Activated T-cell treated with anti-CD3 and anti-CD28 coated beads, Interleukin-2, amount 50 U/mL, for 24 hours (primary cell): Measurements from ENCODE around the gene ZNF227.
"Not testable (repeated sequence)": the region's sequence is repeated elsewhere in the genome, so short reads cannot be mapped to it uniquely, and the experiment has no call there.

Experiments
- DNase-seq: peaks from one replicate; pipeline ENCODE4 v3.0.0-alpha.2; 2020
- H3K27ac Mint-ChIP-seq: 2 replicates; pipeline ENCODE4 v1.8.0; 2020; ENCODE audit warnings: mild to moderate bottlenecking, mixed read lengths
- H3K27me3 Mint-ChIP-seq: 2 replicates; pipeline ENCODE4 v1.8.0; 2020; ENCODE audit warnings: mixed read lengths
- H3K36me3 Mint-ChIP-seq: 2 replicates; pipeline ENCODE4 v1.8.0; 2020; ENCODE audit warnings: low read depth, mixed read lengths
- H3K4me1 Mint-ChIP-seq: 2 replicates; pipeline ENCODE4 v1.8.0; 2020; ENCODE audit warnings: low read depth, mixed read lengths
- H3K4me3 Mint-ChIP-seq: 2 replicates; pipeline ENCODE4 v1.8.0; 2020; ENCODE audit warnings: mild to moderate bottlenecking, moderate library complexity, mixed read lengths
- H3K9me3 Mint-ChIP-seq: 2 replicates; pipeline ENCODE4 v1.8.0; 2020; ENCODE audit warnings: mixed read lengths

Gene ZNF227

DNA sequence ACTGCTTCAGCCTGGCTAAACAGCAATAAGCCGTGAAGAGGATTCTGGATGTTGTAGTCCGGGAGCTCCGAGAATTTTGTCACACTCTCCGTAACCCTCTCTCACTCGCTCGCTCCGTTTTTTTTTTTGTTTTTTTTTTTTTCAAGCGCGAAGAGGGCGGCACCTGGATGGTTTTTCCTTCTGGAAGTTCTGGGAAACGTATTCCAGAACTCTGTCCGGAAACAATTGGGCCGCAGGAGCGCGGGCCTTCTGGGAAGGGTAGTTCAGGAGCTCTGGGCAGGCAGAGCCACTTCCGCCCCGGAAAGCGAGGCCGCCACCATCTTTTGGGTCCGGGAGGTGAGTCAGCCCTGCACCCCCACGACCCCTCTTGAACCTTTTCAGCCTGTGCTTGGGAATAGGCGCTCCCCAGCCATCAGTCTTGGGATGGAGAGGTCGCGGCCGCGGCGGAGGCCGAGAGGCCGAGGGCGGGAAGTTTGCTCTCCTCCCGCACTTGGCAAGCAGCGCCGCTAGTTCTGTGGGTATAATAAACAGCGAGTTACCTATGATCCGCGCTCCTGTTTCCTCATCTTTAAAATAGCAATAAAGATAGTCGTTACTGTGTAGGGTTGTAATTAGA is at the start of gene ZNF227:
Gene ZNF227 (plus strand): TSS at position 283 of the 616 bp plus-strand sequence. CDS start 5,261 bp downstream, outside the sequence.
- Mint-ChIP-seq H3K9me3 (peaks cover 41% of the 10 kb centered on the region), H3K27me3 (no peaks in the 10 kb centered on the region), H3K27ac (peak within 1 kb of the TSS; percentile 93), H3K36me3 (peaks cover 58% of the 10 kb centered on the region), H3K4me3 (peak within 1 kb of the TSS; percentile 93), H3K4me1 (peaks cover 28% of the 10 kb centered on the region)
- peak; percentile 85 for DNase-seq

DNA sequence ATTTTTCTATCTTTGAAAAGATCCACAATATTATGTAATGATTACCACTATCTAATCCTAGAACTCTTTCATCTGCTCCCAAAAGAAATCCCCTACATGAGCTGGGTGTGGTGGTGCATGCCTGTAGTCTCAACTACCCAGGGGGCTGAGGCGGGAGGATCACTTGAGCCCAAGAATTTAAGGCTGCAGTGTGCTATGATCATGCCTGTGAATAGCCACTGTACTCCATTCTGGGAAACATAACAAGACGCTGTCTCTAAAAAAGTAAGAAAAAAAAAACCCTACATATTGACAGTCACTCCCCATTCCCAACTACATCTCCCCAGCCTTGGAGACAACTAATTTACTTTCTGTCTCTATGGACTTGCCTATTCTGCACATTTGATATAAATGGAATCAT is 48.5 kb upstream of the ZNF227 start:
- H3K4me1 Mint-ChIP-seq: peaks cover 37% of the 10 kb centered on the region
- H3K36me3 Mint-ChIP-seq: peaks cover 57% of the 10 kb centered on the region
- peaks cover 62% of the 10 kb centered on the region for H3K9me3 Mint-ChIP-seq
- no peaks in the 10 kb centered on the region for H3K27me3 Mint-ChIP-seq
- no peak for DNase-seq
- H3K4me3 Mint-ChIP-seq: no peak overlapping the region
- no peak overlapping the region for H3K27ac Mint-ChIP-seq

GRCh38 chr19:44164327-44164672 is 48.0 kb upstream of the ZNF227 start:
- Mint-ChIP-seq H3K4me1 (peaks cover 37% of the 10 kb centered on the region), H3K9me3 (peaks cover 63% of the 10 kb centered on the region), H3K36me3 (peaks cover 59% of the 10 kb centered on the region), H3K4me3 (peak overlapping the region; percentile 91), H3K27ac (peak overlapping the region; percentile 97), H3K27me3 (no peaks in the 10 kb centered on the region)
- no peak for DNase-seq

DNA sequence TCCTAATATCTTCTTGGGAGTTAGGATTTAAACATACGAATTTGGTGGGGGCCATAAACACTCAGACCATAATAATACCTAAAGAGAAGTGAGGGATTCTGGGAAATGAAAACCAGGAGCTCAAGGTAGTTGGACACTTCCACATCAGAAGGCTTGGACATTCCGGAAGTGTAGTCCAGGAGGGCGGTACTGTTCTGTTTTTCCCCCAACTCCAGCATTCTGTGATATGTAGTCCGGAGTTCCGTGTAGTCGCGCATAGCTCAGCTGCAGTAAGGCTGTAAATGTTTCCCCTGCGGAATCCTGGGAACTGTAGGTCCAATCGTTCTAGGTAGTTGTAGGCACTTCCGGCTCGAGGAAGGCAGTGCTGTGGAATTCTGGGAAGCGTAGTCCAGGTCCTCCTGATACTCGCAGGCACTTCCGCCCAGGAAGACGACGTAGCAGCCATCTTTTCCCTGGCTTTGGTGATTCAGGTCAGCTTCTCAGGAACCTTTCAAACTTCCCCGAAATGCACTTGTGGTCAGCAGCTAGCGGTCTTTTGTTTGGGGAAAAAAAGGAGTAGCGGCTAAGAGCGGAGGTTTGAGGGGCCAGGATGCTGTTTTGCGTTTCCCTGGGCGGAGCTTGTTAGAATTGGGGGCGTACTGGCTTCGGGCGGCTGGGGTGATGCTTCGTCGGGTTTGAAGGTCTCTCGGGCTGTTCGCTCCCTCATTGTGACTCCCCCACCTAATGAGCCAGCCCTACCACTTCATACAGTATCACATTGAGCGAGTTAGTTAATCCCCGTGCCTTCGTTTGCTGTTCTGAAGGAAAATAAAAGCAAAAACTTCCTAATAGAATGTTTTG is 47.4 kb upstream of the ZNF227 start, which contains the start of gene ZNF226:
Gene ZNF226 (plus strand): TSS at position 428 of the 840 bp plus-strand sequence. CDS start 4,981 bp downstream, outside the sequence.
- Mint-ChIP-seq H3K36me3 (peaks cover 61% of the 10 kb centered on the region), H3K27me3 (no peaks in the 10 kb centered on the region), H3K4me3 (peak within 1 kb of the TSS; percentile 91), H3K9me3 (peaks cover 65% of the 10 kb centered on the region), H3K4me1 (peaks cover 37% of the 10 kb centered on the region), H3K27ac (peak within 1 kb of the TSS; percentile 97)
- DNase-seq: peak; percentile 84

GRCh38 chr19:44170660-44171059 is 41.7 kb upstream of the ZNF227 start:
- not testable (repeated sequence) for DNase-seq, H3K27ac Mint-ChIP-seq
- peaks cover 75% of the 10 kb centered on the region for H3K9me3 Mint-ChIP-seq

GRCh38 chr19:44176590-44176989 is 35.7 kb upstream of the ZNF227 start:
- Mint-ChIP-seq H3K4me1 (no peaks in the 10 kb centered on the region), H3K27me3 (no peaks in the 10 kb centered on the region), H3K9me3 (peaks cover 86% of the 10 kb centered on the region), H3K36me3 (peaks cover 81% of the 10 kb centered on the region), H3K27ac (no peak overlapping the region), H3K4me3 (no peak overlapping the region)
- no peak for DNase-seq

More at GRCh38 chr19:44170660-44171059, 41.7 kb upstream of the ZNF227 start:
- peaks cover 23% of the 10 kb centered on the region for H3K4me1 Mint-ChIP-seq
- H3K4me3 Mint-ChIP-seq, H3K27me3 Mint-ChIP-seq: not testable (repeated sequence)
- peaks cover 95% of the 10 kb centered on the region for H3K36me3 Mint-ChIP-seq

GRCh38 chr19:44180968-44181367 is 31.4 kb upstream of the ZNF227 start:
- no peak overlapping the region for H3K27ac Mint-ChIP-seq
- H3K27me3 Mint-ChIP-seq: no peaks in the 10 kb centered on the region
- H3K36me3 Mint-ChIP-seq: peaks cover 42% of the 10 kb centered on the region
- no peak overlapping the region for H3K4me3 Mint-ChIP-seq
- peaks cover 84% of the 10 kb centered on the region for H3K9me3 Mint-ChIP-seq
- H3K4me1 Mint-ChIP-seq: no peaks in the 10 kb centered on the region
- no peak for DNase-seq

- H3K9me3 Mint-ChIP-seq: peaks cover 81% of the 10 kb centered on the region
Measured at GRCh38 chr19:44182145-44182544, 30.2 kb upstream of the ZNF227 start.

GRCh38 chr19:44190020-44190419 is 22.3 kb upstream of the ZNF227 start:
- H3K4me1 Mint-ChIP-seq: no peaks in the 10 kb centered on the region
- no peak overlapping the region for H3K4me3 Mint-ChIP-seq
- H3K36me3 Mint-ChIP-seq: peaks cover 22% of the 10 kb centered on the region

More at GRCh38 chr19:44182145-44182544, 30.2 kb upstream of the ZNF227 start:
- Mint-ChIP-seq H3K36me3 (peaks cover 33% of the 10 kb centered on the region), H3K4me1 (no peaks in the 10 kb centered on the region), H3K4me3 (no peak overlapping the region), H3K27me3 (no peaks in the 10 kb centered on the region), H3K27ac (no peak overlapping the region)
- DNase-seq: no peak

GRCh38 chr19:44192127-44192526 is 20.2 kb upstream of the ZNF227 start:
- Mint-ChIP-seq H3K27me3 (no peaks in the 10 kb centered on the region), H3K9me3 (peaks cover 67% of the 10 kb centered on the region), H3K36me3 (peaks cover 30% of the 10 kb centered on the region), H3K4me3 (no peak overlapping the region), H3K4me1 (no peaks in the 10 kb centered on the region), H3K27ac (no peak overlapping the region)
- no peak for DNase-seq

More at GRCh38 chr19:44190020-44190419, 22.3 kb upstream of the ZNF227 start:
- Mint-ChIP-seq H3K27ac (no peak overlapping the region), H3K27me3 (no peaks in the 10 kb centered on the region), H3K9me3 (peaks cover 63% of the 10 kb centered on the region)
- no peak for DNase-seq

DNA sequence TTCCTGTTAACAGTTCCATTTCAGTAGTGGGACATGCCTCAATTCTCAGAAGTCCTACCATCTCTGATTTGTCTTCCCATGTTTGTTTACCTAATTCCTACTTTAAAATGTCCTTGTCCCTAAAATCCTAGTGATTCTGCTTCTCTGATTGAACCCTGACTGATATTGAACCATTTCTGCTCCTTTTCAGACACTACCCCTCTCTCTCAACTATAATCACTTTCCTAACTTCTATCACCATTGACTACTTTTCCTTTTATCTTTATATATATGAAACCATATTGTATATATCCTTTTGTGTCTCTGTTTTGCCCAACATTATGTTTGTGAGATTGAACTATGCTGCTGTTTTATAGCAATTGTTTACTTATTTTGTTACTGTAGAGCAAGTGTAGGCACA is 15.6 kb upstream of the ZNF227 start:
- Mint-ChIP-seq H3K27me3 (peaks cover 4% of the 10 kb centered on the region), H3K4me1 (no peaks in the 10 kb centered on the region), H3K9me3 (peaks cover 52% of the 10 kb centered on the region), H3K4me3 (no peak overlapping the region), H3K27ac (no peak overlapping the region), H3K36me3 (peaks cover 24% of the 10 kb centered on the region)
- no peak for DNase-seq

GRCh38 chr19:44202470-44202869 is 9.9 kb upstream of the ZNF227 start:
- no peak for DNase-seq
- H3K9me3 Mint-ChIP-seq: peaks cover 33% of the 10 kb centered on the region
- peaks cover 18% of the 10 kb centered on the region for H3K27me3 Mint-ChIP-seq
- H3K4me1 Mint-ChIP-seq: peaks cover 6% of the 10 kb centered on the region
- H3K27ac Mint-ChIP-seq: no peak overlapping the region
- peaks cover 21% of the 10 kb centered on the region for H3K36me3 Mint-ChIP-seq
- no peak overlapping the region for H3K4me3 Mint-ChIP-seq

DNA sequence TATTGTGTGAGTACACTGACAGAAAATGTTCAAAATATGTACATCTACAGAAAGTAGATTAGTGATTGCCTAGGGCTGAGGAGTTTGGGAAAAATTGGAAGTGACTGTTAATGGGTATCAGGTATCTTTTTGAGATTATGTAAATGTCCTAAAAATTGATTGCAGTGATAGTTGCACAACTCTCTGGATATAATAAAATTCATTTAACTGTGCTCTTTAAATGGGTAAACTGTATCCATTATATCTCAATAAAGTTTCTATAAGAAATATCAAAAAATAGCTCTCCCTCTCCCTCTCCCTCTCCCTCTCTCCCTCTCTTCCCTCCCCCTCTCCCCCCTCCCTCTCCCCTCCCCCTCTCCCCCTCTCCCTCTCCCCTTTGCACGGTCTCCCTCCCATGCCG is 9.4 kb upstream of the ZNF227 start:
- Mint-ChIP-seq H3K4me1 (peaks cover 10% of the 10 kb centered on the region), H3K9me3 (peaks cover 35% of the 10 kb centered on the region), H3K4me3 (no peak overlapping the region), H3K27ac (no peak overlapping the region), H3K27me3 (peaks cover 18% of the 10 kb centered on the region), H3K36me3 (peaks cover 23% of the 10 kb centered on the region)
- no peak for DNase-seq

DNA sequence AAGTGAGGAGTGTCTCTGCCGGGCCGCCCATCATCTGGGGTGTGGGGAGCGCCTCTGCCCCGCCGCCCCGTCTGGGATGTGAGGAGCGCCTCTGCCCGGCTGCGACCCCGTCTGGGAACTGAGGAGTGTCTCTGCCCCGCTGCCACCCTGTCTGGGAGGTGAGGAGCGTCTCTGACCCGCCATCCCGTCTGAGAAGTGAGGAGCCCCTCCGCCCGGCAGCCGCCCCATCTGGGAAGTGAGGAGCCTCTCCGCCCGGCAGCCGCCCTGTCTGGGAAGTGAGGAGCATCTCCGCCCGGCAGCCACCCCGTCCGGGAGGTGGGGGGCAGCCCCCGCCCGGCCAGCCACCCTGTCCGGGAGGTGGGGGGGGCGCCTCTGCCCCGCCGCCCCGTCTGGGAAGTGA is 8.5 kb upstream of the ZNF227 start:
- DNase-seq, H3K4me1 Mint-ChIP-seq, H3K4me3 Mint-ChIP-seq, H3K27ac Mint-ChIP-seq: not testable (repeated sequence)
- Mint-ChIP-seq H3K36me3 (peaks cover 25% of the 10 kb centered on the region), H3K9me3 (peaks cover 40% of the 10 kb centered on the region), H3K27me3 (peaks cover 18% of the 10 kb centered on the region)

GRCh38 chr19:44204772-44205171 is 7.6 kb upstream of the ZNF227 start:
- Mint-ChIP-seq H3K4me3 (no peak overlapping the region), H3K9me3 (peaks cover 40% of the 10 kb centered on the region), H3K4me1 (peaks cover 10% of the 10 kb centered on the region), H3K27ac (no peak overlapping the region), H3K27me3 (peaks cover 15% of the 10 kb centered on the region), H3K36me3 (peaks cover 25% of the 10 kb centered on the region)
- DNase-seq: no peak
